Gastrocnemius medialis (tissue), 4 donors: ENCODE results near the gene STARD3.

ENCODE experiments used
- POLR2A ChIP-seq, 2 donors: fragments of 450-650 bp; IDR thresholded peaks; one replicate each; pipeline ENCODE4 v1.6.1; 2017; ENCODE audit warnings: antibody characterized with exemption in 2 of 2, mild to moderate bottlenecking in 2 of 2, moderate library complexity in 2 of 2
- TF ChIP-seq, protein P1 (sequence below), 5 experiments: fragments of 450-650 bp in 3 of 5; fragments of 200-600 bp in 2 of 5; sonication (generic) in 2 of 5; IDR thresholded peaks in 4 of 5; conservative IDR thresholded peaks in 1 of 5; 1 replicate in 4 of 5; 2 replicates in 1 of 5; pipeline ENCODE4 v1.5.1; 2016 to 2019; ENCODE audit warnings: antibody characterized with exemption in 5 of 5, mild to moderate bottlenecking in 3 of 5, moderate library complexity in 3 of 5

DNA sequence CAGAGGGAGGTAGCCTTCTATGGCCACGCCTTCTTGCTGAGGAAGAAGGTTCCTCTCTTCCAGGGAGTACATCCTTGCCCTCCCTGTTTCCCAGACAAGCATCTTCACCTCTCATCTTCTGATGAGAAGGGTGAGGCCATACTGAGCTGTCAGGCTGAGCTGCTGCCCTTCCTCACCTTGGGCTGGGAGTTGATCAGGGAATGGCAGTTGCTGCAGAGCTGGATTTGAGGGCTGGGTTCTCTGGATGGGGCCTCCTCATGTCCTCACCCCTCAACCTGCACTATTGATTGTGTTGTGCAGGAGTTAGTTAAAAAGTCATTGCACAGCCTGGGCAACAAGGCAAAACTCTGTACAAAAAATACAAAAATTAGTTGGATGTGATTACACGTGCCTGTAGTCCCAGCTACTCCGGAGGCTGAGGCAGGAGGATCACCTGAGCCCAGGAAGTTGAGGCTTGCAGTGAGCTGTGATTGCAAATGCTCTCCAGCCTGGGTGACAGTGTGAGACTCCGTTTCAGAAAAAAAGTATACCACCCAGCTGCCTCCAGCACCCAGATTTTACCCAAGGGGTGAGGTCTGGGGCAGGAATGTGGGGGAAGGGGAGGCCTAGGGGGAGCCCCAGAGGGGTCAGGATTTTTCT is 65.0 kb downstream of the STARD3 start:
- no peak for TF ChIP-seq POLR2A (IDR thresholded peaks at IDR 0.05)
- TF ChIP-seq, protein P1, sequence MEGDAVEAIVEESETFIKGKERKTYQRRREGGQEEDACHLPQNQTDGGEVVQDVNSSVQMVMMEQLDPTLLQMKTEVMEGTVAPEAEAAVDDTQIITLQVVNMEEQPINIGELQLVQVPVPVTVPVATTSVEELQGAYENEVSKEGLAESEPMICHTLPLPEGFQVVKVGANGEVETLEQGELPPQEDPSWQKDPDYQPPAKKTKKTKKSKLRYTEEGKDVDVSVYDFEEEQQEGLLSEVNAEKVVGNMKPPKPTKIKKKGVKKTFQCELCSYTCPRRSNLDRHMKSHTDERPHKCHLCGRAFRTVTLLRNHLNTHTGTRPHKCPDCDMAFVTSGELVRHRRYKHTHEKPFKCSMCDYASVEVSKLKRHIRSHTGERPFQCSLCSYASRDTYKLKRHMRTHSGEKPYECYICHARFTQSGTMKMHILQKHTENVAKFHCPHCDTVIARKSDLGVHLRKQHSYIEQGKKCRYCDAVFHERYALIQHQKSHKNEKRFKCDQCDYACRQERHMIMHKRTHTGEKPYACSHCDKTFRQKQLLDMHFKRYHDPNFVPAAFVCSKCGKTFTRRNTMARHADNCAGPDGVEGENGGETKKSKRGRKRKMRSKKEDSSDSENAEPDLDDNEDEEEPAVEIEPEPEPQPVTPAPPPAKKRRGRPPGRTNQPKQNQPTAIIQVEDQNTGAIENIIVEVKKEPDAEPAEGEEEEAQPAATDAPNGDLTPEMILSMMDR (IDR thresholded peaks at IDR 0.05 in 4 of 5, conservative IDR thresholded peaks at IDR 0.05 in 1 of 5) = no peak
